Stomach (tissue), 9 donors: ENCODE measurements around the gene ARFGAP3. TPM values are rescaled to one million over a fixed set of nuclear protein-coding genes. Genes with fewer than 3 reads are reported as not detected.

ENCODE experiments used
- DNase-seq, 2 donors: peaks; one replicate each; pipeline versions ENCODE4 v3.0.0 to v3.0.0-alpha.2; 2013 to 2019
- H3K27ac ChIP-seq, 5 donors: fragments of 200-600 bp in 4 of 5; sonication (generic) in 4 of 5; one replicate each; pipeline ENCODE4 v1.5.1; 2013 to 2019; ENCODE audit warnings: mild to moderate bottlenecking in 1 of 5, moderate library complexity in 1 of 5
- H3K27me3 ChIP-seq, 3 donors: fragments of 200-600 bp; sonication (generic); one replicate each; pipeline ENCODE4 v1.5.1; 2017 to 2019; ENCODE audit warnings: mixed run types in 1 of 3
- H3K36me3 ChIP-seq, 4 donors: fragments of 200-600 bp; sonication (generic); 1 replicate in 3 of 4; 2 replicates in 1 of 4; pipeline ENCODE4 v1.5.1; 2016 to 2019
- H3K4me1 ChIP-seq, 4 donors: fragments of 200-600 bp; sonication (generic); one replicate each; pipeline ENCODE4 v1.5.1; 2016 to 2019
- H3K4me3 ChIP-seq, 4 donors: fragments of 200-600 bp; sonication (generic) in 3 of 4; one replicate each; pipeline ENCODE4 v1.5.1; 2016 to 2019; ENCODE audit warnings: mild to moderate bottlenecking in 1 of 4
- H3K9me3 ChIP-seq, 4 donors: fragments of 200-600 bp; sonication (generic); one replicate each; pipeline ENCODE4 v1.5.1; 2016 to 2019
- EP300 ChIP-seq: sonication (generic); formaldehyde crosslinking; IDR thresholded peaks from one replicate; pipeline ENCODE4 v1.6.1; 2017; ENCODE audit warnings: antibody characterized with exemption
- POLR2A ChIP-seq, 4 donors: fragments of 450-650 bp; IDR thresholded peaks; one replicate each; pipeline ENCODE4 v1.6.1; 2016; ENCODE audit warnings: antibody characterized with exemption in 4 of 4, control low read depth in 2 of 4, mild to moderate bottlenecking in 1 of 4, moderate library complexity in 1 of 4
- POLR2AphosphoS5 ChIP-seq, 3 donors: sonication (generic); formaldehyde crosslinking; IDR thresholded peaks; one replicate each; pipeline ENCODE4 v1.6.1; 2016; ENCODE audit warnings: antibody characterized with exemption in 3 of 3
- WGBS, 5 donors: extraction: QIAGEN DNeasy Blood & Tissue Kit in 3 of 5; methylation state at CpG; one replicate each; pipeline versions ENCODE4 v1.1.5 to v1.1.7; 2013 to 2018; 5-methylcytosine and 5-hydroxymethylcytosine counted together
- intact Hi-C: fragments of 100-400 bp; cut with DNase I; formaldehyde crosslinking; loops from one replicate; pipeline ENCODE4 v1.15.1; 2023; ENCODE audit warnings: low total_unique reads
- polyA plus RNA-seq, 3 donors: library from polyadenylated mRNA; stranded (reverse); fragments of 200-250 nt; gene quantifications; one replicate each; pipeline ENCODE4 v1.2.3, GENCODE V29; 2013
- total RNA-seq, 5 donors: library from RNA; depleted of rRNA; stranded (reverse); fragments of >200 nt; gene quantifications; one replicate each; pipeline versions ENCODE4 v1.1.0 to v1.2.3, GENCODE V29; 2014 to 2016
- TF ChIP-seq, protein P1 (sequence below), 7 experiments: fragments of 450-650 bp in 4 of 7; fragments of 200-600 bp in 3 of 7; sonication (generic) in 3 of 7; IDR thresholded peaks; one replicate each; pipeline ENCODE4 v1.5.1; 2016 to 2019; ENCODE audit warnings: antibody characterized with exemption in 7 of 7, control low read depth in 2 of 7, mild to moderate bottlenecking in 1 of 7
- donor health status: healthy with polysubstance abuse.
- donor health status: Bipolar disorder and iron deficiency.
- donor health status: healthy.

Gene ARFGAP3
- total and polyA plus RNA-seq, 8 donors, result 4.6 to 77.5 (median 39.9) TPM

DNA sequence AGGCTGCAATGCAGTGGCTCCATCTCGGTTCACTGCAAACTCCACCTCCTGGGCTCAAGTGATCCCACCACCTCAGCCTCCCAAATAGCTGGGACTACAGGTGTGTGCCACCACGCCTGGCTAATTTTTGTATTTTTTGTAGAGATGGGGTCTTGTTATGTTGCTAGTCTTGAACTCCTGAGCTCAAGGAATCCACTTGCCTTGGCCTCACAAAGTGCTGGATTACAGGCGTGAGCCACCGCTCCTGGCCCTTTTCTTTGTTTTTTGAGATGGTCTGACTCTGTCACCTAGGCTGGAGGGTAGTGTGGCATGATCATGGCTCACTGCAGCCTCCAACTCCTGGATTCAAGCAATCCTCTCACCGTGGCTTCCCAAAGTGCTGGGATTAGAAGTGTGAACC, 21.0 kb downstream of the ARFGAP3 start:
- no peak for DNase-seq
- H3K36me3 ChIP-seq, result peaks cover 65 to 86% (median 85%) of the 10 kb centered on the region in 4 donors
- H3K9me3 ChIP-seq, result no peaks in the 10 kb centered on the region
- no peak overlapping the region for H3K27ac ChIP-seq
- TF ChIP-seq POLR2AphosphoS5 (IDR thresholded peaks at IDR 0.05), result no peak
- no peak for TF ChIP-seq EP300
- TF ChIP-seq, protein P1, sequence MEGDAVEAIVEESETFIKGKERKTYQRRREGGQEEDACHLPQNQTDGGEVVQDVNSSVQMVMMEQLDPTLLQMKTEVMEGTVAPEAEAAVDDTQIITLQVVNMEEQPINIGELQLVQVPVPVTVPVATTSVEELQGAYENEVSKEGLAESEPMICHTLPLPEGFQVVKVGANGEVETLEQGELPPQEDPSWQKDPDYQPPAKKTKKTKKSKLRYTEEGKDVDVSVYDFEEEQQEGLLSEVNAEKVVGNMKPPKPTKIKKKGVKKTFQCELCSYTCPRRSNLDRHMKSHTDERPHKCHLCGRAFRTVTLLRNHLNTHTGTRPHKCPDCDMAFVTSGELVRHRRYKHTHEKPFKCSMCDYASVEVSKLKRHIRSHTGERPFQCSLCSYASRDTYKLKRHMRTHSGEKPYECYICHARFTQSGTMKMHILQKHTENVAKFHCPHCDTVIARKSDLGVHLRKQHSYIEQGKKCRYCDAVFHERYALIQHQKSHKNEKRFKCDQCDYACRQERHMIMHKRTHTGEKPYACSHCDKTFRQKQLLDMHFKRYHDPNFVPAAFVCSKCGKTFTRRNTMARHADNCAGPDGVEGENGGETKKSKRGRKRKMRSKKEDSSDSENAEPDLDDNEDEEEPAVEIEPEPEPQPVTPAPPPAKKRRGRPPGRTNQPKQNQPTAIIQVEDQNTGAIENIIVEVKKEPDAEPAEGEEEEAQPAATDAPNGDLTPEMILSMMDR (IDR thresholded peaks at IDR 0.05), result no peak
- no peak for TF ChIP-seq POLR2A (IDR thresholded peaks at IDR 0.05)
- intact Hi-C loops, result no loop called here
- H3K27me3 ChIP-seq, result no peaks in the 10 kb centered on the region
- 94 to 100% (median 98%) methylated on average over 5 of the region's 5 CpGs for WGBS, 5 donors
- peaks cover 0 to 20% (median 10%) of the 10 kb centered on the region in 4 donors for H3K4me1 ChIP-seq
- no peak overlapping the region for H3K4me3 ChIP-seq

DNA sequence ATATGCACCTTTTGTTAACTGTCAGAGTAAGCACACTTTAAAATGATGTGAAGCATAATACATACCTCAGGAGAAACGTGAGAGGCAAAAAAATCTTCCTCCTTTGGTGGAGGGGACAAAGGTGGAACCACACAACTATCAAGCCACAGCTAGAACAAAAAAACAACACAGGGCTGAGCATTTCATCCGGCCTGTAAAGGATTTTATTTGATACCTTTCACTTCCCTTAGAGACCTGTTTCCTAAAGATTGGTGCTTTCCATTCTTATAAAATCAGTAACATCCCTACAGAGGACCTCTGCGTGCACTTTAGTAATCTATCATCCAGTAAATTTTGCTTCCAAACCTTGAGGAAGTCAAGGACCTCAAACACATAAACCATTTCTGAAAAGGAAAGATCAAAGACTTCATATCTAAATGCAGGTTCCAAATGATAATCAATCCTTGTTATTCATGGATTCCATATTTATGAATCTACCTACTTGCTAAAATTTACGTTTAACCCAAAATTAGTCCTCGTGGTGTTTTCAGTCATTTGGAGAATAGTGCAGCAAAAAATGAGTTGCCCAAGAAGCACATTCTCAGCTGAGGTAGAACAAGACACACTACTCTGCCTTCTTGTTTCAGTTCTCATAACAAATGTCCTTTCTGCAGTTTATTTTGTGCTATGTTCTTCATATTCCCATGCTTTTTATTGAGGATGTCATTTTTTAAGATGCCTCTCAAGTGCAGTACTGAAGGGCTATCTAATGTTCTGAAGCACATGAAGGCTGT, 22.7 kb downstream of the ARFGAP3 start:
- Histone ChIP-seq H3K9me3 (no peaks in the 10 kb centered on the region), H3K27me3 (no peaks in the 10 kb centered on the region), H3K4me3 (no peak overlapping the region), H3K36me3 (peaks cover 60 to 88% (median 87%) of the 10 kb centered on the region in 4 donors), H3K27ac (no peak overlapping the region), H3K4me1 (peaks cover 0 to 7% (median 3%) of the 10 kb centered on the region in 4 donors)
- intact Hi-C loops, result no loop called here
- 63 to 73% (median 69%) methylated on average over 5 of the region's 5 CpGs for WGBS, 5 donors
- DNase-seq, result no peak
- TF ChIP-seq POLR2A (IDR thresholded peaks at IDR 0.05) (no peak), POLR2AphosphoS5 (IDR thresholded peaks at IDR 0.05) (no peak), EP300 (no peak)
- TF ChIP-seq, protein P1 (IDR thresholded peaks at IDR 0.05), result no peak

GRCh38 chr22:42833104-42833503, 24.0 kb downstream of the ARFGAP3 start:
- Histone ChIP-seq H3K27ac (no peak overlapping the region), H3K4me1 (no peaks in the 10 kb centered on the region), H3K9me3 (no peaks in the 10 kb centered on the region), H3K36me3 (peaks cover 65 to 96% (median 93%) of the 10 kb centered on the region in 4 donors), H3K4me3 (no peak overlapping the region), H3K27me3 (no peaks in the 10 kb centered on the region)
- TF ChIP-seq EP300, result no peak
- TF ChIP-seq, protein P1 (IDR thresholded peaks at IDR 0.05), result no peak
- no peak for TF ChIP-seq POLR2A (IDR thresholded peaks at IDR 0.05)
- no peak for TF ChIP-seq POLR2AphosphoS5 (IDR thresholded peaks at IDR 0.05)
- intact Hi-C loops, result no loop called here
- no peak for DNase-seq

DNA sequence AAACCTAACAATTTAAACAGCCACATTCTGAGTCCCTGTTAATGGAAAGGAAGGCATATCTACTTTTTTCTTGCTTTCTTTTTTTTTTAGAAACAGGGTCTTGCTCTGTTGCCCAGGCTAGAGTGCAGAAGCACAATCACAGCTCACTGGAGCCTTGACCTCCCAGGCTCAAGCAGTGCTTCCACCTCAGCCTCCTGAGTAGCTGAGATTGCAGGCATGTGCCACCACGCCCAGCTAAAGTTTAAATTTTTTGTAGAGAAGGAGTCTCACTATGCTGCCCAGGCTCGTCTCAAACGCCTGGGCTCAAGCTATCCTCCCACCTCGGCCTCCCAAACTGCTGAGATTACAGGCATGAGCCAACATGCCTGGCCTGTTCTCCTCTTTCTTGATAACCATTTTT, 25.4 kb downstream of the ARFGAP3 start:
- no peaks in the 10 kb centered on the region for H3K27me3 ChIP-seq
- H3K4me1 ChIP-seq, result no peaks in the 10 kb centered on the region
- no peak for DNase-seq
- H3K9me3 ChIP-seq, result no peaks in the 10 kb centered on the region
- no peak overlapping the region for H3K27ac ChIP-seq
- intact Hi-C loops, result no loop called here
- TF ChIP-seq POLR2A (IDR thresholded peaks at IDR 0.05), result no peak
- H3K4me3 ChIP-seq, result no peak overlapping the region
- WGBS, 5 donors, result 86 to 93% (median 86%) methylated on average over 4 of the region's 4 CpGs
- H3K36me3 ChIP-seq, result peaks cover 67 to 100% (median 99%) of the 10 kb centered on the region in 4 donors

GRCh38 chr22:42830161-42830560, 26.9 kb downstream of the ARFGAP3 start:
- WGBS, 5 donors, result 82 to 96% (median 91%) methylated on average over 5 of the region's 5 CpGs
- H3K9me3 ChIP-seq, result no peaks in the 10 kb centered on the region
- H3K4me3 ChIP-seq, result no peak overlapping the region
- intact Hi-C loops, result no loop called here
- H3K36me3 ChIP-seq, result peaks cover 71 to 100% (median 100%) of the 10 kb centered on the region in 4 donors
- no peaks in the 10 kb centered on the region for H3K27me3 ChIP-seq
- no peaks in the 10 kb centered on the region for H3K4me1 ChIP-seq
- no peak for DNase-seq
- TF ChIP-seq EP300 (no peak), POLR2AphosphoS5 (IDR thresholded peaks at IDR 0.05) (no peak), POLR2A (IDR thresholded peaks at IDR 0.05) (no peak)
- TF ChIP-seq, protein P1 (IDR thresholded peaks at IDR 0.05), result no peak
- H3K27ac ChIP-seq, result no peak overlapping the region
